Endometrial microvascular endothelial cells (primary cell): Measurements from ENCODE around the gene GRHL3. TPM values are rescaled to one million over a fixed set of nuclear protein-coding genes. Genes with fewer than 3 reads are reported as not detected.

Source experiments
- in situ Hi-C: cut with HindIII; loops from 2 replicates; pipeline ENCODE4 v1.10.0; 2017; ENCODE audit warnings: low sequenced_read_pairs, low pct_unique_long_range_greater_than_20kb; ENCODE audit errors: inconsistent ontology term
- total RNA-seq: library from RNA; depleted of rRNA; stranded (reverse); fragments of >200 nt; gene quantifications from one replicate; pipeline ENCODE4 v1.2.3, GENCODE V29; 2015; ENCODE audit errors: inconsistent ontology term

Gene GRHL3
- total RNA-seq, 1 donor from 2014 or later: not detected

GRCh38 chr1:24290933-24291487, 28.1 kb upstream of the GRHL3 start:
- in situ Hi-C loops: no loop called here

- in situ Hi-C loops: no loop called here
Measured at GRCh38 chr1:24292103-24292502, 27.1 kb upstream of the GRHL3 start.

- in situ Hi-C loops: no loop called here
Measured at GRCh38 chr1:24292887-24293286, 26.3 kb upstream of the GRHL3 start.

- in situ Hi-C loops: no loop called here
Measured at GRCh38 chr1:24293392-24294227, 25.5 kb upstream of the GRHL3 start.

- in situ Hi-C loops: no loop called here
Measured at GRCh38 chr1:24294228-24294672, 24.9 kb upstream of the GRHL3 start.

- in situ Hi-C loops: no loop called here
Measured at GRCh38 chr1:24294716-24295371, 24.3 kb upstream of the GRHL3 start.

DNA sequence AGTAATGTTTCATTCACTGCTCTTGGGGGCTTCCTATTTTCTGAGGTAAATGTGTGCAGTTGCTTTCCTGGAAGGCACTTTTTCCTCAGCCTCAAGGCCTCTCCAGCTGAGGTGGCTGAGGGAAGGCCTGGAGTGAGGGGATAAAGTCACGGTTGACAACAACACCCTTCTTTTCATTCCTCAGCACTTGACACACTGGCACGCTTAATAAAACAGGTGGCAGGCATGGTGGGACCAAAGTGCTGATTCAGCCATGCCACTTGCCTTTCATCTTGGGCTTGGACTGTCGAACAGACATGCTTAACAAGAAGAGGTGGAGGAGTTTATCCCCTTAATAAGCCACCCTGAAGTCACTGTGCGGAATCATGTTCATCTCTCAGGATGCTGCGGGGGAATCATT, 23.6 kb upstream of the GRHL3 start:
- in situ Hi-C loops: no loop called here

DNA sequence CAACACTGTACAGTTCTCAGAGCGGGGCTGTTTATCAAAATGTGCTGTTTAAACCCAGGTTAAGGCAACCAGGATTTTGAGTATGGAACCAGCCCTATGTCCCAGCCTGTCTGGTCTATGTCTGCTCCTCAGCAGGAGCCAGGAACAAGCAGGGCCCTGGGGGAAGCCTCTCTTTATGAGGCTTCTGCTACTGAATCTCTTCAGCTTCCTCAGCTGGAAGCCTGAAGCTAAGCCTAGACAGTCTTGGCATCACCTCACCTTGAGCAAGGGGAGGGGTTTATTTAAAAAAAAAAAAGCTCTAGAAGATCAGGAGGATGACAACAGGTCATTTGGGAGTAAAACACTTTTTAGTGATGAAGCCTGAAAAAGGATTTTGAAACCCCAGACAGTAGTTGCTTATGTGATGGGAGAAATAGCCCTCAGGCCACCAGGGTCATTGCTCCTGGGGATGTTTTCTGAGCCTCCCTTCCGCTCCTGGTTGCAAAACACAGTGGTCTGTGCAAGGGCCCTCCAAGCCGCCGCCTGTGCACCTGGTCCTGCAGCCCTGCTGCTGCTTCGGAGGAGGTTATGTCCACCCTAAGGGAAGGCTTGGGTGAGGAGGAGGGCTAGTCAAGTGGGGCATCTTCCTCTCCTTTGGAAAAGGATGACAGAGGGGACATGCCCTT, 21.8 kb upstream of the GRHL3 start:
- in situ Hi-C loops: no loop called here

GRCh38 chr1:24297852-24298232, 21.3 kb upstream of the GRHL3 start:
- in situ Hi-C loops: no loop called here

GRCh38 chr1:24298606-24299005, 20.6 kb upstream of the GRHL3 start:
- in situ Hi-C loops: no loop called here

DNA sequence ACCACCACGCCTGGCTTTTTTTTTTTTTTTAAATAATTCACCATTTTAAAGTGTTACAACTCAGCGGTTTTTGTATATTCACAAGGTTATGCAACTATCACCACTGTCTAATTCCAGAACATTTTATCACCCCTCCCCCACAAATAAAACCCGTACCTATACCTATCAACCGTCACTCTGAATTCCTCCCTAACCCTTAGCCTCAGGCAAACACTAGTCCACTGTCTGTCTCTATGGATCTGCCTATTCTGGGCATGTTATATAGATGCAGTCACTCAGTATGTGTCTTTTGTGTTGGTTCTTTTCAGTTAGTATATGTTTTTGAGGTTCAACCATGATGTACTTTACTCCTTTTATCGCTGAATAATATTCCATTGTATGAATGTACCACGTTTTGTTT, 19.3 kb upstream of the GRHL3 start:
- in situ Hi-C loops: no loop called here

- in situ Hi-C loops: no loop called here
Measured at GRCh38 chr1:24300971-24301784, 18.0 kb upstream of the GRHL3 start.

GRCh38 chr1:24301785-24302175, 17.4 kb upstream of the GRHL3 start:
- in situ Hi-C loops: no loop called here

- in situ Hi-C loops: no loop called here
Measured at GRCh38 chr1:24302209-24302611, 16.9 kb upstream of the GRHL3 start.

GRCh38 chr1:24303600-24303999, 15.6 kb upstream of the GRHL3 start:
- in situ Hi-C loops: no loop called here

DNA sequence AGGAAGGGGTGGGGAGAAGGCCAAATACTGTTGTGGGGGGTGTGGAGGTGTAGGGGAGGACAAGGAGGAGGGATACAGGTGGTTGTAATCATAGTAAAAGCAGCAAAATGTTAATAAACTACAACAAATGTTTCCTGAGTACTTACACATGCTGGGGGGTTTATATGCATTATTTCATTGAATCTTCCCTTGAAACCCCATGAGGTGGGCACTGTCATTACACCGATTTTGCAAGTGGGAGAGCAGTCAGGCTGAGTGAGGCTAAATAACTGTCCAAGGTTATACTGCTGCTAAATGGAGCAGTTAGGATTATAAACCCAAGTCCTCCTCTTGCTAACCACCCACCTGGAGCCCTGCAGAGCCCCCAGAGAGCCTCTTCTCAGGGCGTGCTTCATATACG, 14.4 kb upstream of the GRHL3 start:
- in situ Hi-C loops: no loop called here

GRCh38 chr1:24308365-24309015, 10.7 kb upstream of the GRHL3 start:
- in situ Hi-C loops: no loop called here

GRCh38 chr1:24309762-24310485, 9.2 kb upstream of the GRHL3 start:
- in situ Hi-C loops: no loop called here
